T-cell (primary cell): ENCODE data around the gene CSTF3. TPM values are rescaled to one million over a fixed set of nuclear protein-coding genes. Genes with fewer than 3 reads are reported as not detected.
A peak's percentile ranks its signal among the peaks of the same experiment; 100 is the strongest.

Experiments
- ATAC-seq, 4 experiments: fragments of 200-7000 bp in 3 of 4; fragments of 150-1000 bp in 1 of 4; cut with Tn5 transposase; replicated peaks in 1 of 4; 1 replicate in 3 of 4; 2 replicates in 1 of 4; pipeline ENCODE4 v1.10.0; 2021; ENCODE audit warnings: moderate library complexity in 3 of 4, mild to moderate bottlenecking in 2 of 4, moderate number of reproducible peaks in 1 of 4
- CTCF ChIA-PET, 2 donors: fragments of 300-600 bp; sonication (Branson Sonifier 250); formaldehyde crosslinking; loops; one replicate each; lab custom pipeline; 2022; ENCODE audit warnings: antibody characterized with exemption in 2 of 2; lab: Charles Lee
- POLR2A ChIA-PET, 2 donors: fragments of 300-600 bp; sonication (Branson Sonifier 250); formaldehyde crosslinking; loops; one replicate each; lab custom pipeline; 2022; ENCODE audit warnings: antibody characterized with exemption in 2 of 2; lab: Charles Lee
- DNase-seq, 35 experiments: peaks; one replicate each; pipeline versions ENCODE4 v3.0.0 to v3.0.0-alpha.2; 2013 to 2023
- H3K27ac ChIP-seq: one replicate; pipeline ENCODE4 v1.5.1; 2013; ENCODE audit warnings: low read length
- H3K27me3 ChIP-seq, 2 experiments: replicated peaks in 1 of 2; 1 replicate in 1 of 2; 2 replicates in 1 of 2; pipeline versions ENCODE4 v1.6.1 to v1.7.0; 2013; ENCODE audit warnings: low read length in 1 of 2, mixed read lengths in 1 of 2; ENCODE audit not compliant: control insufficient read depth in 2 of 2, insufficient read depth in 2 of 2; ENCODE audit errors: extremely low read depth in 1 of 2
- H3K36me3 ChIP-seq, 2 donors: 1 replicate in 1 of 2; 2 replicates in 1 of 2; pipeline versions ENCODE4 v1.6.1 to v1.7.0; 2013; ENCODE audit warnings: low read length in 1 of 2; ENCODE audit not compliant: control insufficient read depth in 2 of 2, insufficient read depth in 1 of 2; ENCODE audit errors: extremely low read depth in 1 of 2
- H3K4me1 ChIP-seq, 2 experiments: 1 replicate in 1 of 2; 2 replicates in 1 of 2; pipeline versions ENCODE4 v1.6.1 to v1.7.0; 2013; ENCODE audit warnings: low read length in 2 of 2, mixed read lengths in 1 of 2; ENCODE audit not compliant: insufficient read depth in 2 of 2, control insufficient read depth in 1 of 2; ENCODE audit errors: extremely low read depth in 1 of 2
- H3K4me3 ChIP-seq, 2 donors: 1 replicate in 1 of 2; 2 replicates in 1 of 2; pipeline versions ENCODE4 v1.5.1 to v1.7.0; 2013; ENCODE audit warnings: mild to moderate bottlenecking in 2 of 2, low read length in 1 of 2, moderate library complexity in 1 of 2; ENCODE audit not compliant: control insufficient read depth in 1 of 2; ENCODE audit errors: extremely low read depth in 1 of 2
- H3K9me3 ChIP-seq: 2 replicates; pipeline ENCODE4 v1.7.0; 2013
- H3K27ac Mint-ChIP-seq, 2 donors: one replicate each; pipeline ENCODE4 v1.8.0; 2020 to 2021; ENCODE audit warnings: mild to moderate bottlenecking in 2 of 2, mixed read lengths in 2 of 2
- H3K27me3 Mint-ChIP-seq, 2 donors: one replicate each; pipeline ENCODE4 v1.8.0; 2021 to 2022; ENCODE audit warnings: mixed read lengths in 2 of 2
- H3K36me3 Mint-ChIP-seq: one replicate; pipeline ENCODE4 v1.8.0; 2021; ENCODE audit warnings: mixed read lengths
- H3K4me1 Mint-ChIP-seq, 3 donors: one replicate each; pipeline ENCODE4 v1.8.0; 2020 to 2022; ENCODE audit warnings: mixed read lengths in 3 of 3, mild to moderate bottlenecking in 1 of 3
- H3K4me3 Mint-ChIP-seq, 3 donors: one replicate each; pipeline ENCODE4 v1.8.0; 2020 to 2022; ENCODE audit warnings: mild to moderate bottlenecking in 3 of 3, mixed read lengths in 3 of 3, moderate library complexity in 3 of 3
- H3K9me3 Mint-ChIP-seq, 3 donors: one replicate each; pipeline ENCODE4 v1.8.0; 2020 to 2022; ENCODE audit warnings: mixed read lengths in 3 of 3
- WGBS: methylation state at CpG from one replicate; pipeline ENCODE4 v1.1.5; 2013; ENCODE audit warnings: missing lambda C conversion rate; ENCODE audit not compliant: insufficient coverage; 5-methylcytosine and 5-hydroxymethylcytosine counted together
- total RNA-seq, 35 experiments: library from RNA in 6 of 35; stranded (reverse) in 6 of 35; fragments of 120-200 nt in 1 of 35; gene quantifications; one replicate each; pipeline versions ENCODE4 v1.2.1 to v1.2.4 and lab custom pipeline; 2013 to 2026

The CSTF3 gene
- total RNA-seq, 5 donors from 2014 or later (not counting 1 experiment from before 2014, with no cell fraction given), result 17.3 to 27.1 (median 24.9) TPM

- POLR2A ChIA-PET, result no interaction called here
Observed at GRCh38 chr11:33116535-33116934, 44.7 kb downstream of the CSTF3 start.

GRCh38 chr11:33110083-33110482, 51.2 kb downstream of the CSTF3 start:
- Histone ChIP-seq H3K27ac (no peak overlapping the region), H3K36me3 (peaks cover 0 to 3% of the 10 kb centered on the region in 2 donors), H3K27me3 (no peaks in the 10 kb centered on the region), H3K4me3 (no peak overlapping the region), H3K9me3 (no peaks in the 10 kb centered on the region), H3K4me1 (no peaks in the 10 kb centered on the region)
- Mint-ChIP-seq H3K4me1 (no peaks in the 10 kb centered on the region), H3K36me3 (peaks cover 17% of the 10 kb centered on the region), H3K27ac (no peak overlapping the region), H3K4me3 (no peak overlapping the region), H3K27me3 (no peaks in the 10 kb centered on the region), H3K9me3 (no peaks in the 10 kb centered on the region)
- no CpG with 5 or more reads among the region's 1 CpG for WGBS
- DNase-seq, result no peak
- CTCF ChIA-PET, result no interaction called here
- POLR2A ChIA-PET, result no interaction called here
- no peak for ATAC-seq

More at GRCh38 chr11:33116535-33116934, 44.7 kb downstream of the CSTF3 start:
- ATAC-seq (no peak), DNase-seq (no peak)
- CTCF ChIA-PET, result no interaction called here
- Mint-ChIP-seq H3K4me1 (no peaks in the 10 kb centered on the region), H3K9me3 (no peaks in the 10 kb centered on the region), H3K4me3 (no peak overlapping the region), H3K27ac (no peak overlapping the region), H3K36me3 (peaks cover 3% of the 10 kb centered on the region), H3K27me3 (no peaks in the 10 kb centered on the region)
- Histone ChIP-seq H3K27me3 (no peaks in the 10 kb centered on the region), H3K36me3 (no peaks in the 10 kb centered on the region), H3K9me3 (no peaks in the 10 kb centered on the region), H3K4me1 (no peaks in the 10 kb centered on the region), H3K27ac (no peak overlapping the region), H3K4me3 (no peak overlapping the region)

- Histone ChIP-seq H3K27me3 (no peaks in the 10 kb centered on the region), H3K4me3 (no peak overlapping the region), H3K9me3 (no peaks in the 10 kb centered on the region), H3K36me3 (peaks cover 0 to 9% of the 10 kb centered on the region in 2 donors), H3K27ac (no peak overlapping the region), H3K4me1 (no peaks in the 10 kb centered on the region)
- DNase-seq, result no peak
- H3K9me3 Mint-ChIP-seq, result no peaks in the 10 kb centered on the region
- CTCF ChIA-PET, result no interaction called here
- peaks cover 21% of the 10 kb centered on the region for H3K36me3 Mint-ChIP-seq
- no peaks in the 10 kb centered on the region for H3K27me3 Mint-ChIP-seq
- POLR2A ChIA-PET, result no interaction called here
- H3K4me3 Mint-ChIP-seq, result no peak overlapping the region
- H3K27ac Mint-ChIP-seq, result no peak overlapping the region
- no peaks in the 10 kb centered on the region for H3K4me1 Mint-ChIP-seq
- no peak for ATAC-seq
Observed at GRCh38 chr11:33109294-33109895, 51.9 kb downstream of the CSTF3 start.

- Histone ChIP-seq H3K27me3 (no peaks in the 10 kb centered on the region), H3K36me3 (peaks cover 0 to 43% of the 10 kb centered on the region in 2 donors), H3K4me1 (no peaks in the 10 kb centered on the region), H3K9me3 (no peaks in the 10 kb centered on the region), H3K4me3 (no peak overlapping the region), H3K27ac (no peak overlapping the region)
- Mint-ChIP-seq H3K36me3 (peaks cover 48% of the 10 kb centered on the region), H3K9me3 (no peaks in the 10 kb centered on the region), H3K4me1 (no peaks in the 10 kb centered on the region), H3K27me3 (no peaks in the 10 kb centered on the region), H3K27ac (no peak overlapping the region), H3K4me3 (no peak overlapping the region)
- ATAC-seq, result no peak
- DNase-seq, result no peak
- CTCF ChIA-PET, result interaction anchor here in 1 of 2 donors (0.6 kb wide), 1 partner anchor 1343 kb away, joined by 7 read pairs; no protein-coding TSS in a partner anchor
- POLR2A ChIA-PET, result no interaction called here
Observed at GRCh38 chr11:33103836-33104235, 57.4 kb downstream of the CSTF3 start.

- Mint-ChIP-seq H3K4me3 (no peak overlapping the region), H3K4me1 (no peaks in the 10 kb centered on the region), H3K36me3 (peaks cover 46% of the 10 kb centered on the region), H3K27me3 (no peaks in the 10 kb centered on the region), H3K9me3 (no peaks in the 10 kb centered on the region), H3K27ac (no peak overlapping the region)
- no peak overlapping the region for H3K27ac ChIP-seq
- no peaks in the 10 kb centered on the region for H3K4me1 ChIP-seq
- H3K4me3 ChIP-seq, result no peak overlapping the region
- H3K36me3 ChIP-seq, result peaks cover 0 to 30% of the 10 kb centered on the region in 2 donors
- H3K27me3 ChIP-seq, result no peaks in the 10 kb centered on the region
- no peaks in the 10 kb centered on the region for H3K9me3 ChIP-seq
- ATAC-seq (no peak), DNase-seq (no peak)
- WGBS, result no CpG with 5 or more reads among the region's 1 CpG
- ChIA-PET CTCF (interaction anchor here in 1 of 2 donors (0.9 kb wide), 1 partner anchor 16 kb away, joined by 3 read pairs; no protein-coding TSS in a partner anchor), POLR2A (no interaction called here)
Observed at GRCh38 chr11:33094157-33094556, 67.1 kb downstream of the CSTF3 start.

- Mint-ChIP-seq H3K9me3 (no peaks in the 10 kb centered on the region), H3K36me3 (peaks cover 38% of the 10 kb centered on the region), H3K27me3 (no peaks in the 10 kb centered on the region), H3K4me3 (no peak overlapping the region), H3K4me1 (no peaks in the 10 kb centered on the region), H3K27ac (peak overlapping the region; percentile 11 to 31)
- no peaks in the 10 kb centered on the region for H3K4me1 ChIP-seq
- H3K36me3 ChIP-seq, result peaks cover 0 to 28% of the 10 kb centered on the region in 2 donors
- no peak overlapping the region for H3K27ac ChIP-seq
- POLR2A ChIA-PET, result interaction anchor here (0.5 to 0.8 kb wide), 2 partner anchors 10 to 1451 kb away, joined by 3 read pairs; no protein-coding TSS in a partner anchor
- H3K9me3 ChIP-seq, result no peaks in the 10 kb centered on the region
- H3K4me3 ChIP-seq, result no peak overlapping the region
- H3K27me3 ChIP-seq, result no peaks in the 10 kb centered on the region
- ATAC-seq, result no peak
- CTCF ChIA-PET, result no interaction called here
- DNase-seq, result no peak
Observed at GRCh38 chr11:33089776-33090175, 71.5 kb downstream of the CSTF3 start.

- ChIA-PET POLR2A (no interaction called here), CTCF (no interaction called here)
- Mint-ChIP-seq H3K27ac (peak overlapping the region in 1 of 2 donors; percentile 5), H3K36me3 (peaks cover 46% of the 10 kb centered on the region), H3K4me1 (no peaks in the 10 kb centered on the region), H3K27me3 (no peaks in the 10 kb centered on the region), H3K9me3 (no peaks in the 10 kb centered on the region), H3K4me3 (no peak overlapping the region)
- H3K4me3 ChIP-seq, result no peak overlapping the region
- no peak for ATAC-seq
- no peak overlapping the region for H3K27ac ChIP-seq
- DNase-seq, result no peak
- H3K9me3 ChIP-seq, result no peaks in the 10 kb centered on the region
- H3K27me3 ChIP-seq, result no peaks in the 10 kb centered on the region
- 90% methylated on average over 1 of the region's 1 CpG for WGBS
- peaks cover 0 to 39% of the 10 kb centered on the region in 2 donors for H3K36me3 ChIP-seq
- H3K4me1 ChIP-seq, result no peaks in the 10 kb centered on the region
Observed at GRCh38 chr11:33086017-33086416, 75.3 kb downstream of the CSTF3 start.
